ENCODE measurements around the gene CPNE8.
"Not testable (repeated sequence)": the region's sequence is repeated elsewhere in the genome, so short reads cannot be mapped to it uniquely, and the experiment has no call there.

CPNE8 gene

GRCh38 chr12:38771871-38772270, 133.5 kb downstream of the CPNE8 start:
- no peak for TF ChIP-seq CTCF (IDR thresholded peaks at IDR 0.05; ENCODE audit: extremely low read depth, missing control alignments)
- DNase-seq (ENCODE audit: low spot score) = peak; percentile 24

- no peak for DNase-seq (ENCODE audit: low spot score)
- no peak for TF ChIP-seq CTCF (IDR thresholded peaks at IDR 0.05; ENCODE audit: extremely low read depth, missing control alignments)
Observed at GRCh38 chr12:38761636-38762342, 143.6 kb downstream of the CPNE8 start.

GRCh38 chr12:38761111-38761510, 144.3 kb downstream of the CPNE8 start:
- TF ChIP-seq CTCF (IDR thresholded peaks at IDR 0.05; ENCODE audit: extremely low read depth, missing control alignments) = no peak
- DNase-seq (ENCODE audit: low spot score) = no peak

GRCh38 chr12:38759621-38760020, 145.8 kb downstream of the CPNE8 start:
- no peak for DNase-seq (ENCODE audit: low spot score)
- TF ChIP-seq CTCF (IDR thresholded peaks at IDR 0.05; ENCODE audit: extremely low read depth, missing control alignments) = no peak

- DNase-seq (ENCODE audit: low spot score) = no peak
- TF ChIP-seq CTCF (IDR thresholded peaks at IDR 0.05; ENCODE audit: extremely low read depth, missing control alignments) = no peak
Observed at GRCh38 chr12:38746744-38747143, 158.6 kb downstream of the CPNE8 start.

GRCh38 chr12:38745601-38746000, 159.8 kb downstream of the CPNE8 start:
- no peak for TF ChIP-seq CTCF (IDR thresholded peaks at IDR 0.05; ENCODE audit: extremely low read depth, missing control alignments)
- DNase-seq (ENCODE audit: low spot score) = no peak

- no peak for TF ChIP-seq CTCF (IDR thresholded peaks at IDR 0.05; ENCODE audit: extremely low read depth, missing control alignments)
- no peak for DNase-seq (ENCODE audit: low spot score)
Observed at GRCh38 chr12:38744041-38744440, 161.3 kb downstream of the CPNE8 start.

- DNase-seq (ENCODE audit: low spot score) = not testable (repeated sequence)
Observed at GRCh38 chr12:38742496-38742895, 162.9 kb downstream of the CPNE8 start.
